GM12878 (cell line): Measurements from ENCODE around the gene FUZ. TPM values are rescaled to one million over a fixed set of nuclear protein-coding genes. Genes with fewer than 3 reads are reported as not detected.

ENCODE experiments used
- ATAC-seq: fragments of 200-7000 bp; cut with Tn5 transposase; 3 replicates; pipeline ENCODE4 v1.9.1; 2020; ENCODE audit warnings: mild to moderate bottlenecking, moderate library complexity
- BruUV-seq: library from RNA; stranded (reverse); fragments of 400-500 nt; replicated peaks from 2 replicates; lab custom pipeline; 2021; lab: Mats Ljungman, UMichigan
- CTCF ChIA-PET: fragments of 300-600 bp; sonication (Branson Sonifier 250); formaldehyde crosslinking; extraction: SDS; loops from one replicate; lab custom pipeline; 2021; ENCODE audit warnings: inconsistent platforms; lab: Yijun Ruan, JAX
- POLR2A ChIA-PET: fragments of 350-600 bp; formaldehyde crosslinking; extraction: SDS; loops from one replicate; lab custom pipeline; 2021; ENCODE audit warnings: inconsistent platforms; lab: Charles Lee
- RAD21 ChIA-PET: fragments of 300-600 bp; sonication (Branson Sonifier 250); formaldehyde crosslinking; loops from one replicate; lab custom pipeline; 2023; ENCODE audit warnings: antibody characterized with exemption; ENCODE audit not compliant: unreplicated experiment; lab: Charles Lee
- SMC1A ChIA-PET: fragments of 300-600 bp; sonication (Branson Sonifier 250); formaldehyde crosslinking; loops from one replicate; lab custom pipeline; 2023; ENCODE audit not compliant: unreplicated experiment, uncharacterized antibody; lab: Charles Lee
- DNase-seq: peaks from one replicate; pipeline ENCODE4 v3.0.0-alpha.2; 2011; ENCODE audit warnings: low read depth, low spot score
- FAIRE-seq: peaks from 3 replicates; lab custom pipeline; 2011; peaks lifted over from hg19 to GRCh38; lab: Jason Lieb, UNC
- H2AFZ ChIP-seq: 2 replicates; pipeline ENCODE4 v1.6.0; 2011; ENCODE audit warnings: low read depth, low read length, control low read depth; ENCODE audit not compliant: control insufficient read depth
- H3K27ac ChIP-seq: 2 replicates; pipeline ENCODE4 v1.5.1; 2011; ENCODE audit warnings: control low read depth; ENCODE audit not compliant: control insufficient read depth, insufficient read depth
- H3K27me3 ChIP-seq, 2 experiments: replicated peaks in 1 of 2; 2 replicates each; pipeline versions ENCODE4 v1.6.0 to v1.6.1; 2011; ENCODE audit warnings: low read length in 1 of 2; ENCODE audit not compliant: control insufficient read depth in 2 of 2, insufficient read depth in 2 of 2
- H3K36me3 ChIP-seq, 2 experiments: 2 replicates each; pipeline ENCODE4 v1.5.1; 2011; ENCODE audit warnings: low read length in 1 of 2; ENCODE audit not compliant: control insufficient read depth in 2 of 2, insufficient read depth in 2 of 2
- H3K4me1 ChIP-seq: 2 replicates; pipeline ENCODE4 v1.6.1; 2011; ENCODE audit warnings: mild to moderate bottlenecking, low read length, moderate library complexity, mixed read lengths; ENCODE audit not compliant: control insufficient read depth, insufficient read depth
- H3K4me2 ChIP-seq: 2 replicates; pipeline ENCODE4 v1.6.0; 2011; ENCODE audit warnings: control low read depth; ENCODE audit not compliant: control insufficient read depth, insufficient read depth
- H3K4me3 ChIP-seq: fragments of 200-600 bp; sonication (generic); 2 replicates; pipeline ENCODE4 v1.5.1; 2016
- H3K79me2 ChIP-seq: 2 replicates; pipeline ENCODE4 v1.6.0; 2011; ENCODE audit warnings: low read length; ENCODE audit not compliant: control insufficient read depth, insufficient read depth
- H3K9ac ChIP-seq: 2 replicates; pipeline ENCODE4 v1.8.0; 2011; ENCODE audit warnings: low read length, control low read depth, mixed read lengths; ENCODE audit not compliant: control insufficient read depth, insufficient read depth
- H3K9me3 ChIP-seq: replicated peaks from 3 replicates; pipeline ENCODE4 v1.5.1; 2011; ENCODE audit warnings: mild to moderate bottlenecking, low read length; ENCODE audit not compliant: control insufficient read depth, insufficient read depth
- H4K20me1 ChIP-seq: 2 replicates; pipeline ENCODE4 v1.6.0; 2011; ENCODE audit not compliant: control insufficient read depth, insufficient read depth
- BMI1 ChIP-seq: fragments of 450-650 bp; IDR thresholded peaks from 2 replicates; pipeline ENCODE4 v1.6.1; 2016; ENCODE audit warnings: mild to moderate bottlenecking, moderate library complexity, borderline replicate concordance
- BRCA1 ChIP-seq: IDR thresholded peaks from 2 replicates; pipeline ENCODE4 v1.6.1; 2011; ENCODE audit warnings: low read depth, low read length, improper control_type of control experiment
- EP300 ChIP-seq, 2 experiments: fragments of 150-350 bp in 1 of 2; IDR thresholded peaks; 2 replicates each; pipeline ENCODE4 v1.6.1; 2011 to 2012; ENCODE audit warnings: low read depth in 2 of 2, low read length in 2 of 2, borderline replicate concordance in 1 of 2, improper control_type of control experiment in 1 of 2, inconsistent platforms in 1 of 2; ENCODE audit not compliant: control insufficient read depth in 1 of 2
- IKZF1 ChIP-seq: fragments of 450-650 bp; conservative IDR thresholded peaks from 2 replicates; pipeline ENCODE4 v1.6.1; 2017; ENCODE audit warnings: antibody characterized with exemption, mild to moderate bottlenecking
- JUND ChIP-seq: IDR thresholded peaks from 2 replicates; pipeline ENCODE4 v1.6.1; 2012; ENCODE audit warnings: low read depth, mild to moderate bottlenecking, low read length, improper control_type of control experiment, moderate library complexity
- NR2C2 ChIP-seq: IDR thresholded peaks from 2 replicates; pipeline ENCODE4 v1.6.1; 2011; ENCODE audit warnings: borderline replicate concordance, low read depth; ENCODE audit not compliant: control insufficient read depth, insufficient read length
- POLR2A ChIP-seq: IDR thresholded peaks from 2 replicates; pipeline ENCODE4 v1.6.1; 2011; ENCODE audit warnings: low read depth, mild to moderate bottlenecking, low read length
- SREBF2 ChIP-seq: IDR thresholded peaks from 2 replicates; pipeline ENCODE4 v1.6.1; 2012; ENCODE audit warnings: mild to moderate bottlenecking, low read length
- STAT1 ChIP-seq: fragments of 450-650 bp; conservative IDR thresholded peaks from 2 replicates; pipeline ENCODE4 v1.6.1; 2014; ENCODE audit warnings: antibody characterized with exemption, mild to moderate bottlenecking
- TAF1 ChIP-seq: IDR thresholded peaks from 2 replicates; pipeline ENCODE4 v1.6.1; 2011; ENCODE audit warnings: mild to moderate bottlenecking, low read depth, low read length, borderline replicate concordance
- USF2 ChIP-seq: IDR thresholded peaks from 2 replicates; pipeline ENCODE4 v1.6.1; 2011; ENCODE audit warnings: low read depth, low read length, improper control_type of control experiment, borderline replicate concordance
- ZNF24 ChIP-seq: fragments of 450-650 bp; IDR thresholded peaks from 2 replicates; pipeline ENCODE4 v1.6.1; 2017; ENCODE audit warnings: antibody characterized with exemption, mild to moderate bottlenecking
- ZNF274 ChIP-seq: IDR thresholded peaks from one replicate; pipeline ENCODE4 v1.8.0; 2011; ENCODE audit not compliant: insufficient read length, insufficient read depth
- ZNF592 ChIP-seq: fragments of 450-650 bp; IDR thresholded peaks from 2 replicates; pipeline ENCODE4 v1.6.1; 2017; ENCODE audit warnings: mild to moderate bottlenecking, moderate library complexity
- ZZZ3 ChIP-seq: IDR thresholded peaks from 2 replicates; pipeline ENCODE4 v1.6.1; 2011; ENCODE audit warnings: low read depth; ENCODE audit not compliant: control insufficient read depth, insufficient read length
- WGBS: methylation state at CpG from one replicate; pipeline ENCODE4 v1.1.6; 2016; ENCODE audit warnings: low lambda C conversion rate; ENCODE audit not compliant: insufficient replicate concordance, insufficient coverage; ENCODE audit errors: missing lambda C conversion rate; 5-methylcytosine and 5-hydroxymethylcytosine counted together
- in situ Hi-C: fragments of 300-500 bp; cut with MboI; formaldehyde crosslinking; loops from 9 replicates; pipeline ENCODE4 v1.14.3; 2018; ENCODE audit warnings: mixed read lengths
- intact Hi-C: fragments of 100-400 bp; cut with micrococcal nuclease; formaldehyde crosslinking; loops from one replicate; pipeline ENCODE4 v1.14.2; 2022; ENCODE audit not compliant: unreplicated experiment
- polyA plus RNA-seq, 11 experiments: library from polyadenylated mRNA; depleted of rRNA in 4 of 11; unstranded in 6 of 11; stranded (reverse) in 5 of 11; fragments of >200 nt; fragmentation: Nextera tagmentation in 4 of 11; fragmentation: Illumina TruSeq in 1 of 11; extraction: Ambion mirVana in 4 of 11; extraction: Trizol in 1 of 11; gene quantifications; 1 replicate in 1 of 11; 2 replicates in 10 of 11; pipeline versions ENCODE4 v1.2.1 to v1.2.3, GENCODE V29; 2011 to 2016; ENCODE audit warnings: inconsistent platforms in 2 of 11, missing spikeins in 2 of 11, low read depth in 1 of 11
- total RNA-seq, 4 experiments: library from RNA; depleted of rRNA in 3 of 4; stranded (reverse); fragments of >200 nt in 3 of 4; fragmentation: Illumina TruSeq in 1 of 4; extraction: Trizol in 1 of 4; gene quantifications; 2 replicates each; pipeline versions ENCODE4 v1.2.1 to v1.2.3, GENCODE V29; 2013 to 2021

Gene FUZ
- total and polyA plus RNA-seq, 10 of the 15 experiments (the other 5 are each of a cell fraction or from before 2014, with no cell fraction given): 0.18 to 11.5 (median 8.8) TPM

- SMC1A ChIA-PET: no interaction called here
- Histone ChIP-seq H3K27me3 (no peaks in the 10 kb centered on the region), H3K27ac (no peak overlapping the region)
- RAD21 ChIA-PET: no interaction called here
- FAIRE-seq (no peak), DNase-seq (no peak)
- TF ChIP-seq POLR2A (peak; percentile 61), NR2C2 (no peak), USF2 (no peak)
- TF ChIP-seq, all 136 proteins: peak for 1
- CTCF ChIA-PET: interaction anchor here (1.2 kb wide), 1 partner anchor 101 kb away, joined by 3 read pairs; no protein-coding TSS in a partner anchor
- Histone ChIP-seq H3K9me3 (no peaks in the 10 kb centered on the region), H3K9ac (no peak overlapping the region), H3K4me1 (no peaks in the 10 kb centered on the region), H3K4me2 (no peak overlapping the region), H3K79me2 (no peaks in the 10 kb centered on the region), H3K4me3 (no peak overlapping the region), H3K36me3 (peaks cover 15 to 19% of the 10 kb centered on the region in 2 experiments), H2AFZ (no peak overlapping the region), H4K20me1 (no peaks in the 10 kb centered on the region)
- POLR2A ChIA-PET: no interaction called here
- intact Hi-C loops (no loop called here), in situ Hi-C loops (no loop called here)
- WGBS: 88% methylated on average over 7 of the region's 9 CpGs
- ATAC-seq: no peak
- BruUV-seq: no TSS peak
Observed at GRCh38 chr19:49837425-49837824, 24.3 kb upstream of the FUZ start.

- Histone ChIP-seq H3K9me3 (no peaks in the 10 kb centered on the region), H3K36me3 (peaks cover 16 to 23% of the 10 kb centered on the region in 2 experiments), H4K20me1 (no peaks in the 10 kb centered on the region), H3K4me2 (no peak overlapping the region), H3K4me3 (no peak overlapping the region), H3K27me3 (no peaks in the 10 kb centered on the region), H3K79me2 (no peaks in the 10 kb centered on the region), H2AFZ (no peak overlapping the region), H3K27ac (no peak overlapping the region), H3K9ac (no peak overlapping the region), H3K4me1 (no peaks in the 10 kb centered on the region)
- TF ChIP-seq JUND (no peak), IKZF1 (no peak), SREBF2 (no peak), POLR2A (no peak), BMI1 (no peak), ZNF24 (no peak), ZNF274 (no peak), BRCA1 (no peak), ZNF592 (no peak), ZZZ3 (no peak), EP300 (IDR thresholded peaks at IDR 0.05; ENCODE audit: borderline replicate concordance in 1 of 2, control insufficient read depth in 1 of 2, low read depth in 2 of 2, low read length in 2 of 2) (no peak), STAT1 (no peak), TAF1 (no peak)
- no peak for FAIRE-seq
- intact Hi-C loops: no loop called here
- ChIA-PET RAD21 (no interaction called here), CTCF (interaction anchor here (1.2 kb wide), 1 partner anchor 101 kb away, joined by 3 read pairs; no protein-coding TSS in a partner anchor), POLR2A (no interaction called here), SMC1A (no interaction called here)
- ATAC-seq: no peak
- no peak for DNase-seq
- in situ Hi-C loops: no loop called here
- 90% methylated on average over 5 of the region's 5 CpGs for WGBS
- no TSS peak for BruUV-seq
Observed at GRCh38 chr19:49837009-49837310, 23.9 kb upstream of the FUZ start.
